HepG2 (cell line): ENCODE measurements around the gene CADM4. TPM values are rescaled to one million over a fixed set of nuclear protein-coding genes. Genes with fewer than 3 reads are reported as not detected.

ENCODE experiments used
- ATAC-seq: fragments of 200-7000 bp; cut with Tn5 transposase; 3 replicates; pipeline ENCODE4 v1.9.1; 2020; ENCODE audit warnings: mild to moderate bottlenecking, moderate library complexity
- BruUV-seq: library from RNA; stranded (reverse); fragments of 400-500 nt; replicated peaks from 2 replicates; lab custom pipeline; 2021; lab: Mats Ljungman, UMichigan
- CTCF ChIA-PET: fragments of 300-600 bp; formaldehyde crosslinking; extraction: SDS; loops from one replicate; lab custom pipeline; 2021; ENCODE audit warnings: low total read pairs, inconsistent platforms, low intra/inter-chr PET ratio; lab: Yijun Ruan, JAX
- POLR2A ChIA-PET: fragments of 350-600 bp; sonication (Branson Sonifier 250); formaldehyde crosslinking; loops from one replicate; lab custom pipeline; 2020; ENCODE audit warnings: antibody characterized with exemption, inconsistent platforms; lab: Yijun Ruan, JAX
- DNase-seq: peaks from one replicate; pipeline ENCODE4 v3.0.0-alpha.2; 2015; ENCODE audit warnings: low spot score
- FAIRE-seq: peaks from 3 replicates; lab custom pipeline; 2011; peaks lifted over from hg19 to GRCh38; lab: Jason Lieb, UNC
- H2AFZ ChIP-seq: one replicate; pipeline ENCODE4 v1.6.1; 2011; ENCODE audit warnings: low read length, inconsistent platforms
- H3K27ac ChIP-seq: fragments of 300-600 bp; 3 replicates; pipeline ENCODE4 v1.8.0; 2011; ENCODE audit warnings: mixed run types, mild to moderate bottlenecking, mixed read lengths, low read length, inconsistent platforms; ENCODE audit not compliant: insufficient read depth; ENCODE audit errors: extremely low read length
- H3K27me3 ChIP-seq, 2 experiments: fragments of 200-600 bp in 1 of 2; 2 replicates in 1 of 2; 3 replicates in 1 of 2; pipeline versions ENCODE4 v1.6.0 to v1.8.0; 2011; ENCODE audit warnings: low read length in 2 of 2, mild to moderate bottlenecking in 2 of 2, moderate library complexity in 2 of 2, inconsistent platforms in 1 of 2; ENCODE audit not compliant: insufficient read depth in 2 of 2, control insufficient read depth in 1 of 2
- H3K36me3 ChIP-seq, 2 experiments: fragments of 200-600 bp in 1 of 2; replicated peaks in 1 of 2; 2 replicates in 1 of 2; 3 replicates in 1 of 2; pipeline versions ENCODE4 v1.5.1 to v1.8.0; 2011; ENCODE audit warnings: low read length in 2 of 2, inconsistent platforms in 1 of 2; ENCODE audit not compliant: insufficient read depth in 2 of 2, control insufficient read depth in 1 of 2
- H3K4me1 ChIP-seq: 2 replicates; pipeline ENCODE4 v1.5.1; 2012; ENCODE audit warnings: low read length, inconsistent platforms; ENCODE audit not compliant: insufficient read depth
- H3K4me2 ChIP-seq: 2 replicates; pipeline ENCODE4 v1.6.0; 2011; ENCODE audit warnings: low read depth, low read length, inconsistent platforms
- H3K4me3 ChIP-seq, 3 experiments: fragments of 200-600 bp in 1 of 3; sonication (generic), shearing (Covaris generic) in 1 of 3; replicated peaks in 1 of 3; 2 replicates each; pipeline ENCODE4 v1.5.1; 2011 to 2016; ENCODE audit warnings: low read length in 3 of 3, inconsistent platforms in 2 of 3, low read depth in 2 of 3, mild to moderate bottlenecking in 2 of 3, control low read depth in 1 of 3, mixed read lengths in 1 of 3; ENCODE audit not compliant: insufficient read depth in 1 of 3
- H3K79me2 ChIP-seq: one replicate; pipeline ENCODE4 v1.6.1; 2011; ENCODE audit warnings: low read length, inconsistent platforms; ENCODE audit not compliant: insufficient read depth
- H3K9ac ChIP-seq: 2 replicates; pipeline ENCODE4 v1.6.0; 2011; ENCODE audit warnings: mild to moderate bottlenecking, low read depth, low read length, inconsistent platforms; ENCODE audit not compliant: insufficient read depth
- H3K9me3 ChIP-seq: 2 replicates; pipeline ENCODE4 v1.5.1; 2012; ENCODE audit warnings: mild to moderate bottlenecking, low read length
- H4K20me1 ChIP-seq: 2 replicates; pipeline ENCODE4 v1.6.0; 2011; ENCODE audit warnings: inconsistent platforms, mild to moderate bottlenecking, low read length, moderate library complexity; ENCODE audit not compliant: insufficient read depth
- HNRNPK ChIP-seq: fragments of 200-400 bp; formaldehyde crosslinking; IDR thresholded peaks from 2 replicates; pipeline ENCODE4 v1.6.1; 2018; ENCODE audit warnings: low read length, low read depth, moderate library complexity, mild to moderate bottlenecking; ENCODE audit not compliant: poor library complexity, severe bottlenecking
- NR2F6 ChIP-seq, 2 experiments: IDR thresholded peaks; 2 replicates each; pipeline ENCODE4 v1.6.1; 2016; ENCODE audit warnings: antibody characterized with exemption in 1 of 2, mild to moderate bottlenecking in 1 of 2
- SYNCRIP ChIP-seq: fragments of 200-400 bp; formaldehyde crosslinking; IDR thresholded peaks from 2 replicates; pipeline ENCODE4 v1.6.1; 2018; ENCODE audit warnings: mild to moderate bottlenecking, low read depth, low read length; ENCODE audit not compliant: insufficient read depth
- WGBS: methylation state at CpG from one replicate; pipeline ENCODE4 v1.1.6; 2017; ENCODE audit warnings: low lambda C conversion rate; 5-methylcytosine and 5-hydroxymethylcytosine counted together
- in situ Hi-C: cut with HindIII; loops from 2 replicates; pipeline ENCODE4 v1.10.0; 2017; ENCODE audit warnings: low pct_unique_long_range_greater_than_20kb; ENCODE audit not compliant: extremely low pct_ligation_motif_present
- intact Hi-C: fragments of 100-400 bp; cut with micrococcal nuclease; formaldehyde crosslinking; loops from one replicate; pipeline ENCODE4 v1.10.0; 2022; ENCODE audit not compliant: unreplicated experiment
- polyA plus RNA-seq, 8 experiments: library from polyadenylated mRNA; depleted of rRNA in 3 of 8; stranded (reverse) in 7 of 8; unstranded in 1 of 8; fragments of >200 nt; fragmentation: Illumina TruSeq in 4 of 8; extraction: Trizol in 4 of 8; gene quantifications; 2 replicates each; pipeline versions ENCODE4 v1.2.1 to v1.2.3, GENCODE V29; 2011 to 2016; ENCODE audit warnings: low read depth in 4 of 8, missing spikeins in 1 of 8, mixed read lengths in 1 of 8; ENCODE audit not compliant: insufficient read depth in 1 of 8
- total RNA-seq, 5 experiments: library from RNA; depleted of rRNA; stranded (reverse); fragments of >200 nt; fragmentation: Illumina TruSeq; extraction: Trizol; gene quantifications; 2 replicates each; pipeline ENCODE4 v1.2.3, GENCODE V29; 2016; ENCODE audit warnings: low read depth in 1 of 5
- TF ChIP-seq, protein P1 (sequence below): IDR thresholded peaks from 2 replicates; pipeline ENCODE4 v1.6.1; 2016; ENCODE audit warnings: low read depth

CADM4 gene
- total and polyA plus RNA-seq, 2 of the 13 experiments (the other 11 are each of a cell fraction or from before 2014, with no cell fraction given): 8.5 to 16.0 TPM

DNA sequence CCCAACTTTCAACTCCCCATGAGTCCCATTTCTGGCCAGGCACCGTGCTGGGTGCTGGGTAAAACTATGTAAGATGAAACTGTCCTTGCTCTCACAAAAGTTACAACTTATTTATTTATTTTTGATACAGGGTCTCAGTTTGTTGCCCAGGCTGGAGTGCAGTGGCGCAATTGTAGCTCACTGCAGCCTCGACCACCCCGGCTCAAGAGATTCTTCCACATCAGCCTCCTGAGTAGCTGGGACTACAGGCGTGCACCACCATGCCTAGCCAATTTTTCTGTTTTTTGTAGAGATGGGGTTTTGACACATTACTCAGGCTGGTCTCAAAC is 12.9 kb upstream of the CADM4 start:
- no peaks in the 10 kb centered on the region for H3K79me2 ChIP-seq
- TF ChIP-seq SYNCRIP (no peak), NR2F6 (IDR thresholded peaks at IDR 0.05) (0 out of 2 replicates have a peak, but pooled peaks have one; percentile 25), NR2F6 (CRISPR knock-in tag; IDR thresholded peaks at IDR 0.05) (no peak), HNRNPK (no peak)
- TF ChIP-seq, protein P1, sequence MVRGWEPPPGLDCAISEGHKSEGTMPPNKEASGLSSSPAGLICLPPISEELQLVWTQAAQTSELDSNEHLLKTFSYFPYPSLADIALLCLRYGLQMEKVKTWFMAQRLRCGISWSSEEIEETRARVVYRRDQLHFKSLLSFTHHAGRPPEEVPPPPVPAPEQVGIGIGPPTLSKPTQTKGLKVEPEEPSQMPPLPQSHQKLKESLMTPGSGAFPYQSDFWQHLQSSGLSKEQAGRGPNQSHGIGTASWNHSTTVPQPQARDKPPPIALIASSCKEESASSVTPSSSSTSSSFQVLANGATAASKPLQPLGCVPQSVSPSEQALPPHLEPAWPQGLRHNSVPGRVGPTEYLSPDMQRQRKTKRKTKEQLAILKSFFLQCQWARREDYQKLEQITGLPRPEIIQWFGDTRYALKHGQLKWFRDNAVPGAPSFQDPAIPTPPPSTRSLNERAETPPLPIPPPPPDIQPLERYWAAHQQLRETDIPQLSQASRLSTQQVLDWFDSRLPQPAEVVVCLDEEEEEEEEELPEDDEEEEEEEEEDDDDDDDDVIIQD (CRISPR knock-in tag): no peak
- TF ChIP-seq, all 625 proteins: peak for 1
- Histone ChIP-seq H3K27me3 (no peaks in the 10 kb centered on the region), H3K4me3 (no peak overlapping the region), H3K36me3 (no peaks in the 10 kb centered on the region), H2AFZ (peak overlapping the region; percentile 81), H3K9ac (no peak overlapping the region), H3K9me3 (no peaks in the 10 kb centered on the region), H3K27ac (no peak overlapping the region), H4K20me1 (no peaks in the 10 kb centered on the region), H3K4me2 (peak overlapping the region; percentile 74; the same call in 1 of the 2 replicates), H3K4me1 (peaks cover 8% of the 10 kb centered on the region)
- POLR2A ChIA-PET: interaction anchor here (1.4 to 1.6 kb wide), 2 partner anchors 16 to 18 kb away, joined by 5 to 6 read pairs; no protein-coding TSS in a partner anchor
- intact Hi-C loops (loop anchor here (1.0 to 2.0 kb wide), 3 partner anchors 56 to 117 kb away; partner anchors contain the start of genes IRGQ and ZNF576), in situ Hi-C loops (loop anchor here (5.0 kb wide), 2 partner anchors 55 to 95 kb away; partner anchors contain the start of genes IRGQ and ZNF576)
- 46% methylated on average over 5 of the region's 5 CpGs for WGBS
- ATAC-seq (peak; percentile 29), DNase-seq (no peak), FAIRE-seq (no peak)
- no TSS peak for BruUV-seq
- CTCF ChIA-PET: interaction anchor here (1.1 to 2.1 kb wide), 4 partner anchors 57 to 220 kb away, joined by 3 to 14 read pairs (median 8); partner anchors contain the start of genes IRGQ and ZNF576
